H1 (cell line): ENCODE data around the gene SERPINA10. TPM values are rescaled to one million over a fixed set of nuclear protein-coding genes. Genes with fewer than 3 reads are reported as not detected.

Experiments used
- CTCF ChIA-PET: fragments of 300-600 bp; sonication (Branson Sonifier 250); formaldehyde crosslinking; loops from one replicate; lab custom pipeline; 2021; ENCODE audit not compliant: partially characterized antibody; lab: Charles Lee
- POLR2A ChIA-PET: fragments of 300-600 bp; sonication (Branson Sonifier 250); formaldehyde crosslinking; loops from one replicate; lab custom pipeline; 2021; ENCODE audit warnings: inconsistent platforms; ENCODE audit not compliant: partially characterized antibody; lab: Charles Lee
- DNase-seq, 2 experiments: peaks; one replicate each; pipeline versions ENCODE4 v3.0.0 to v3.0.0-alpha.2; 2010 to 2022; ENCODE audit warnings: low spot score in 2 of 2, low read depth in 1 of 2, mixed read lengths in 1 of 2
- FAIRE-seq: peaks from 2 replicates; lab custom pipeline; 2011; peaks lifted over from hg19 to GRCh38; lab: Jason Lieb, UNC
- H2AFZ ChIP-seq: 2 replicates; pipeline ENCODE4 v1.8.1; 2012; ENCODE audit warnings: low read length, inconsistent platforms
- H2AK5ac ChIP-seq: 2 replicates; pipeline ENCODE4 v1.6.1; 2013; ENCODE audit warnings: low read depth, low read length
- H2BK120ac ChIP-seq: replicated peaks from 2 replicates; pipeline ENCODE3; 2013; ENCODE audit warnings: low read depth, low read length, inconsistent platforms
- H2BK12ac ChIP-seq: 2 replicates; pipeline ENCODE4 v1.6.1; 2013; ENCODE audit warnings: low read depth, low read length
- H2BK15ac ChIP-seq: 2 replicates; pipeline ENCODE4 v1.6.1; 2013; ENCODE audit warnings: low read length
- H2BK20ac ChIP-seq: 2 replicates; pipeline ENCODE4 v1.6.1; 2013; ENCODE audit warnings: low read length
- H2BK5ac ChIP-seq: 2 replicates; pipeline ENCODE4 v1.6.1; 2013; ENCODE audit warnings: low read depth, low read length
- H3K14ac ChIP-seq: 2 replicates; pipeline ENCODE4 v1.6.1; 2013; ENCODE audit warnings: inconsistent platforms; ENCODE audit not compliant: insufficient read length
- H3K18ac ChIP-seq: 2 replicates; pipeline ENCODE4 v1.6.1; 2013; ENCODE audit warnings: low read length; ENCODE audit errors: extremely low read depth
- H3K23ac ChIP-seq: 2 replicates; pipeline ENCODE4 v1.6.1; 2013; ENCODE audit warnings: inconsistent platforms; ENCODE audit not compliant: insufficient read length
- H3K23me2 ChIP-seq: 2 replicates; pipeline ENCODE4 v1.6.1; 2013; ENCODE audit warnings: low read depth, low read length
- H3K27ac ChIP-seq: 2 replicates; pipeline ENCODE4 v1.6.1; 2011; ENCODE audit warnings: low read depth, low read length, inconsistent platforms
- H3K27me3 ChIP-seq, 4 experiments: replicated peaks in 1 of 4; 1 replicate in 1 of 4; 2 replicates in 3 of 4; pipeline versions ENCODE4 v1.6.1 to v1.8.1; 2011 to 2013; ENCODE audit warnings: low read length in 3 of 4, mild to moderate bottlenecking in 3 of 4, inconsistent platforms in 2 of 4, mixed read lengths in 2 of 4, moderate library complexity in 1 of 4; ENCODE audit not compliant: control insufficient read depth in 3 of 4, insufficient read depth in 3 of 4; ENCODE audit errors: extremely low read depth in 1 of 4
- H3K36me3 ChIP-seq, 4 experiments: 2 replicates each; pipeline versions ENCODE4 v1.6.1 to v1.8.1; 2011 to 2013; ENCODE audit warnings: mild to moderate bottlenecking in 4 of 4, low read length in 3 of 4, moderate library complexity in 2 of 4, control low read depth in 1 of 4, inconsistent platforms in 1 of 4; ENCODE audit not compliant: insufficient read depth in 4 of 4, control insufficient read depth in 2 of 4
- H3K4ac ChIP-seq: replicated peaks from 2 replicates; pipeline ENCODE3; 2013; ENCODE audit warnings: low read length, low read depth, mixed read lengths, inconsistent platforms; ENCODE audit not compliant: insufficient read length
- H3K4me1 ChIP-seq, 4 experiments: replicated peaks in 1 of 4; 1 replicate in 1 of 4; 2 replicates in 3 of 4; pipeline versions ENCODE4 v1.6.1 to v1.8.1; 2011 to 2013; ENCODE audit warnings: low read length in 3 of 4, inconsistent platforms in 2 of 4, mixed read lengths in 1 of 4; ENCODE audit not compliant: insufficient read depth in 4 of 4, control insufficient read depth in 3 of 4
- H3K4me2 ChIP-seq, 2 experiments: 2 replicates each; pipeline versions ENCODE4 v1.6.1 to v1.8.1; 2011 to 2013; ENCODE audit warnings: low read depth in 2 of 2, low read length in 2 of 2, control low read depth in 1 of 2, inconsistent platforms in 1 of 2, mild to moderate bottlenecking in 1 of 2; ENCODE audit not compliant: insufficient read depth in 1 of 2
- H3K4me3 ChIP-seq, 4 experiments: fragments of 200-600, 300-600 bp in 1 of 4; sonication (generic), shearing (Covaris generic), sonication (Bioruptor Twin) in 1 of 4; 2 replicates each; pipeline versions ENCODE4 v1.5.1 to v1.8.1; 2011 to 2016; ENCODE audit warnings: low read length in 4 of 4, low read depth in 3 of 4, control low read depth in 2 of 4, inconsistent platforms in 2 of 4, mild to moderate bottlenecking in 2 of 4, mixed read lengths in 1 of 4, moderate library complexity in 1 of 4; ENCODE audit not compliant: insufficient read depth in 2 of 4; ENCODE audit errors: extremely low read depth in 1 of 4
- H3K56ac ChIP-seq: replicated peaks from 2 replicates; pipeline ENCODE3; 2013; ENCODE audit warnings: low read depth, mild to moderate bottlenecking, mixed read lengths, low read length, inconsistent platforms; ENCODE audit not compliant: insufficient read length
- H3K79me1 ChIP-seq: 2 replicates; pipeline ENCODE4 v1.6.1; 2013; ENCODE audit warnings: low read depth, low read length, control low read depth
- H3K79me2 ChIP-seq, 2 experiments: 2 replicates each; pipeline versions ENCODE4 v1.6.1 to v1.8.1; 2012 to 2013; ENCODE audit warnings: low read length in 2 of 2, mild to moderate bottlenecking in 2 of 2, inconsistent platforms in 1 of 2; ENCODE audit not compliant: insufficient read depth in 2 of 2, control insufficient read depth in 1 of 2
- H3K9ac ChIP-seq, 4 experiments: replicated peaks in 1 of 4; 1 replicate in 1 of 4; 2 replicates in 3 of 4; pipeline versions ENCODE4 v1.6.1 to v1.8.1; 2011 to 2013; ENCODE audit warnings: low read depth in 3 of 4, low read length in 3 of 4, control low read depth in 2 of 4, mild to moderate bottlenecking in 2 of 4, moderate library complexity in 2 of 4, inconsistent platforms in 1 of 4; ENCODE audit errors: extremely low read depth in 1 of 4
- H3K9me3 ChIP-seq, 2 experiments: 2 replicates each; pipeline versions ENCODE4 v1.6.1 to v1.8.1; 2012 to 2013; ENCODE audit warnings: mild to moderate bottlenecking in 2 of 2, moderate library complexity in 2 of 2, control low read depth in 1 of 2, inconsistent platforms in 1 of 2, low read depth in 1 of 2, low read length in 1 of 2, mixed read lengths in 1 of 2; ENCODE audit not compliant: insufficient read depth in 2 of 2
- H4K20me1 ChIP-seq, 2 experiments: replicated peaks in 1 of 2; 2 replicates each; pipeline versions ENCODE3 to v1.8.1; 2011 to 2013; ENCODE audit warnings: inconsistent platforms in 2 of 2, low read length in 2 of 2, mild to moderate bottlenecking in 1 of 2; ENCODE audit not compliant: insufficient read depth in 2 of 2, control insufficient read depth in 1 of 2
- H4K5ac ChIP-seq: 2 replicates; pipeline ENCODE4 v1.6.1; 2013; ENCODE audit warnings: low read length, low read depth, mixed read lengths, inconsistent platforms; ENCODE audit not compliant: insufficient read length
- H4K8ac ChIP-seq: 2 replicates; pipeline ENCODE4 v1.8.0; 2013; ENCODE audit warnings: mild to moderate bottlenecking, moderate library complexity, low read length, inconsistent platforms; ENCODE audit not compliant: insufficient read depth; ENCODE audit errors: extremely low read depth
- H4K91ac ChIP-seq: replicated peaks from 2 replicates; pipeline ENCODE3; 2013; ENCODE audit warnings: low read length, mixed read lengths, inconsistent platforms; ENCODE audit not compliant: insufficient read length
- BCL11A ChIP-seq, 2 experiments: IDR thresholded peaks; one replicate each; pipeline ENCODE4 v1.6.1; 2011; ENCODE audit warnings: low read depth in 2 of 2, low read length in 2 of 2, mild to moderate bottlenecking in 2 of 2
- POLR2A ChIP-seq, 2 experiments: IDR thresholded peaks; 1 replicate in 1 of 2; 2 replicates in 1 of 2; pipeline ENCODE4 v1.6.1; 2011; ENCODE audit warnings: low read depth in 2 of 2, low read length in 2 of 2, mild to moderate bottlenecking in 2 of 2; ENCODE audit errors: control extremely low read depth in 1 of 2
- WGBS, 2 experiments: shearing (Covaris generic) in 1 of 2; methylation state at CpG; one replicate each; pipeline versions ENCODE4 v1.1.6 to v1.1.7; 2013 to 2015; ENCODE audit warnings: low lambda C conversion rate in 2 of 2, mixed read lengths in 2 of 2, inconsistent platforms in 1 of 2, low coverage in 1 of 2, missing lambda C conversion rate in 1 of 2; ENCODE audit not compliant: insufficient replicate concordance in 2 of 2, insufficient coverage in 1 of 2, insufficient read length in 1 of 2; ENCODE audit errors: extremely low coverage in 1 of 2, missing lambda C conversion rate in 1 of 2; 5-methylcytosine and 5-hydroxymethylcytosine counted together
- polyA plus RNA-seq, 7 experiments: library from polyadenylated mRNA; depleted of rRNA in 3 of 7; stranded (reverse) in 5 of 7; unstranded in 2 of 7; fragments of >200 nt in 5 of 7; fragments of 200-250 nt in 2 of 7; gene quantifications; 1 replicate in 5 of 7; 2 replicates in 1 of 7; 4 replicates in 1 of 7; pipeline versions ENCODE4 v1.2.1 to v1.2.3, GENCODE V29; 2011 to 2013; ENCODE audit warnings: missing spikeins in 2 of 7, mixed read lengths in 2 of 7
- total RNA-seq: library from RNA; stranded (reverse); fragmentation: NEBNext Ultra II Directional; extraction: Animal tissue kit (Norgen Biotek cat#: 25700); gene quantifications from 2 replicates; pipeline ENCODE4 v1.2.1, GENCODE V29; 2021
- TF ChIP-seq, protein P1 (sequence below): IDR thresholded peaks from 2 replicates; pipeline ENCODE4 v1.6.1; 2012; ENCODE audit warnings: inconsistent platforms

The SERPINA10 gene
- total and polyA plus RNA-seq, 2 of the 8 experiments (the other 6 are each of a cell fraction or from before 2014, with no cell fraction given), result not detected

DNA sequence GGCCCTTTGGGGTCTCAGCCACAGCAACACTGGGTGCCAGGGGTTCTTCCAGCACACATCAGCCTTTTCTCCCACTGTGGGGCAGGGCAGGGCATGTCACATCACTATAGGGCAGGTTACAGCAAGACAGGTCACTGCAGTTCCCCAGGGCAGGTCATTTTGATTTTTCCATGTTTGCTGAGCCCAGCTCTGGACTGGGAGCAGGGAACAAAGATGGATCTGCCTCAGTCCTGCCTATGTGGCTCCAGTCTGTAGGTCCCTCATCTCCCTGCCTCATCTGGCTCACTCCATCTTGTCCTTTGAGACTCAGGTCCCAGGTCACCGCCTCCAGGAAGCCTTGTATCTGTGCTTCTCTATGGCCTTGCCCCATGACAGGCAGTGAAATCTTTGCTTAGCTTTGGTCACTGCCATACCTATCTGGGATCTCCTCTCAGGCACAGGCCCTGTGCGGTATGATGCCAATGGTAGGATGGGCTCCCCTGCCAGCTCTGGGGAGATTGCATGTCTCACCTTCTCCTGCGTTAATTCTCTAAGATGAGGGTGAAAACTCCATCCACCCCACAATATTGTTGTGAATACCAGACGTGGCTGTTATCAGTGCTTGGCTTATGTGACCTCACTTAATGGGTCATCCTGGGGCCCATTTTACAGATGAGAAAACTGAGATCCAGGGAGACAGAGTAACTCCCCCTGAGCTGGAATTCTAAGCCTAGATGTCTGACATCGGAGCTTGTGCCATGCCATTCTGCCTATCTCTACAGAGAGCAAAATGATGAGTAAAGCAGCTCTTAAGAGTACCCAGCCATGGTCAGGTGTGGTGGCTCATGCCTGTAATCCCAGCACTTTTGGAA, 28.6 kb upstream of the SERPINA10 start:
- no peaks in the 10 kb centered on the region for H3K27me3 ChIP-seq
- no peaks in the 10 kb centered on the region for H3K36me3 ChIP-seq
- no peak overlapping the region for H3K27ac ChIP-seq
- no peaks in the 10 kb centered on the region for H3K79me2 ChIP-seq
- CTCF ChIA-PET, result interaction anchor here (1.4 to 3.3 kb wide), 3 partner anchors 14 to 228 kb away, joined by 4 to 7 read pairs (median 4); no protein-coding TSS in a partner anchor
- H3K56ac ChIP-seq, result no peak overlapping the region
- H3K23ac ChIP-seq, result no peak overlapping the region
- no peak overlapping the region for H4K8ac ChIP-seq
- no peak overlapping the region for H4K91ac ChIP-seq
- H3K4me3 ChIP-seq, result no peak overlapping the region
- H3K4ac ChIP-seq, result no peak overlapping the region
- no peaks in the 10 kb centered on the region for H3K4me1 ChIP-seq
- H4K20me1 ChIP-seq, result no peaks in the 10 kb centered on the region
- H2BK120ac ChIP-seq, result no peak overlapping the region
- no peak overlapping the region for H3K4me2 ChIP-seq
- DNase-seq (no peak), FAIRE-seq (no peak)
- H2BK5ac ChIP-seq, result no peak overlapping the region
- no peak overlapping the region for H3K18ac ChIP-seq
- H2BK20ac ChIP-seq, result no peak overlapping the region
- H3K9ac ChIP-seq, result no peak overlapping the region
- H2BK12ac ChIP-seq, result no peak overlapping the region
- POLR2A ChIA-PET, result no interaction called here
- H3K79me1 ChIP-seq, result no peaks in the 10 kb centered on the region
- 94% methylated on average over 5 of the region's 5 CpGs; no CpG with 5 or more reads in 1 of the 2 experiments for WGBS, 2 experiments
- no peak overlapping the region for H2BK15ac ChIP-seq
- H3K14ac ChIP-seq, result no peak overlapping the region
- H4K5ac ChIP-seq, result no peak overlapping the region
- H3K23me2 ChIP-seq, result no peaks in the 10 kb centered on the region
- H3K9me3 ChIP-seq, result no peaks in the 10 kb centered on the region
- TF ChIP-seq, protein P1, sequence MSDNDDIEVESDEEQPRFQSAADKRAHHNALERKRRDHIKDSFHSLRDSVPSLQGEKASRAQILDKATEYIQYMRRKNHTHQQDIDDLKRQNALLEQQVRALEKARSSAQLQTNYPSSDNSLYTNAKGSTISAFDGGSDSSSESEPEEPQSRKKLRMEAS, result no peak
- TF ChIP-seq POLR2A (IDR thresholded peaks at IDR 0.05; ENCODE audit: control extremely low read depth in 1 of 2, low read depth in 2 of 2, low read length in 2 of 2) (no peak), BCL11A (IDR thresholded peaks at IDR 0.05; ENCODE audit: low read depth in 2 of 2, low read length in 2 of 2) (no peak)
- H2AFZ ChIP-seq, result no peak overlapping the region
- no peak overlapping the region for H2AK5ac ChIP-seq
